Kidney tubule cell (primary cell): ENCODE measurements around the gene ADD3.

Experiments used
- DNase-seq: peaks from one replicate; pipeline ENCODE4 v3.0.0-alpha.2; 2018; ENCODE audit warnings: low spot score

ADD3 gene

DNA sequence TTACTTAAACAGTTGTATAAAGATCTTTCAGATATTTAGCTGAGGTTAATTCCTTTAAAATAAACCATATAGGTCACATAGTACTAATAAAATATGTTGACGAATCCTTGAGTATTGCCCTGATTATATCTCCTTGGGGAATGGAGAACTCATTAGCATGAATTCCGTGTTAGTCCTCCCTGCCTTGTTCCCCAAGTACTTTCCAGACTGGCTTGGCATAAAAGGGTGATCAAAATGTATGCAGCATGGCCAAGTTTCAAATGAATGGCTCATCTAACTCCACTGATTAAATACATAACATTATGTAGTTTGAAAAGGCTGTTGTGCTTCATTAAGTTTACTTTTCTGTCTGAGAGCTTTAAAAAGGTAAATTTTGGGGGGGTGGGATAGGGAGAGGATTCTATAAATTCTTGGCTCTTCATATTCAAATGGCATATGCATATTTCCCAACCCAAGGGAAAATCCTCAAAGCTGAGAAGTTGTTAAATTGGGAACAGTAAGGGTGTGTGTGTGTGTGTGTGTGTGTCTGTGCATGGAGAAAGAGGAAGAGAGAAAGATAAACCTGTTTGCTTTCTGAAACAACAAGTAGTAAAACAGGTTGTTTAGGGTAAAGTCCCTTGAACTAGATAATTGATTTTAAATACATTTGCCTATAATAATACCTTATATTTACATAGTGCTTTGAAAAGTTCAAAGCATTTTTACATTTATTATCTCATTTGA, 4.8 kb upstream of the ADD3 start:
- DNase-seq, result no peak

- DNase-seq, result no peak
Observed at GRCh38 chr10:110003524-110003885, 4.3 kb upstream of the ADD3 start.

- peak; percentile 72 for DNase-seq
Observed at GRCh38 chr10:110005719-110006118, 2.1 kb upstream of the ADD3 start.

- peak; percentile 76 for DNase-seq
Observed at GRCh38 chr10:110006358-110007160, 1.2 kb upstream of the ADD3 start.

GRCh38 chr10:110007161-110007700, 553 bp upstream of the ADD3 start:
- DNase-seq, result peak; percentile 53

- DNase-seq, result peak; percentile 59
Observed at GRCh38 chr10:110008518-110009339, 945 bp downstream of the ADD3 start.

DNA sequence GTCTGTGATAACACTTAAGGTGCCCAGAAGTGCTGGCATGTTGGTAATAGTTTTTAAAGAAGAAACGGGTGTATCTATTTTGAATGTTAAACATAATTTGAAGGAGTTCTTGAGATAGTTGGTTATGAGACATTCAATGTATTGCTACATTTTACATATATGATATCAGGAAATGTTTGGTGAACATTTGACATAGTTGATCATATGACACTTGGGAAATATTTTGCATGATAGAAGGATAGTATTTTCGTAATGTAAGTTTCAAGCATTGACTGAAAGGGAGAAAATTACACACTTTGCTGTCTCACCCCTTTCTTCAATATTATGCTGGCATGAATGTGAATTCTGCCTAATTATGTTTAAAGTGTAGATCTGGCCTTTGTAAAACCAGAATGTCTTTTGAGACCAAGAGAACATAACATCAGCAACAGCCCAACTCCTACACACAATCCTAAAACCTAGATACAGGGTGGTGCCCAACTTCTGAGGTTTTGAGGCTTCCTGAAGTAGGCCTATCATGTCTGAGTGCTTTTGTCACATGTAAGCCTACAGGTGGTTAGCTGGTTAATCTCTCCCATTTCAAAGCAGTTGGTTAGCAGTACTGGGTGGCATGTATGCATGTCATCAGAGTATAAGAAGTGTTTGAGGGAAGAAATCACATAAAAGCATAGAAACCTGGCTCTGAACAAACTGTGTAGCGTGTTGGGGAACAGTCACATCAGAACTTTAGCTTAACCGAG, 2.1 kb downstream of the ADD3 start:
- DNase-seq, result no peak

DNA sequence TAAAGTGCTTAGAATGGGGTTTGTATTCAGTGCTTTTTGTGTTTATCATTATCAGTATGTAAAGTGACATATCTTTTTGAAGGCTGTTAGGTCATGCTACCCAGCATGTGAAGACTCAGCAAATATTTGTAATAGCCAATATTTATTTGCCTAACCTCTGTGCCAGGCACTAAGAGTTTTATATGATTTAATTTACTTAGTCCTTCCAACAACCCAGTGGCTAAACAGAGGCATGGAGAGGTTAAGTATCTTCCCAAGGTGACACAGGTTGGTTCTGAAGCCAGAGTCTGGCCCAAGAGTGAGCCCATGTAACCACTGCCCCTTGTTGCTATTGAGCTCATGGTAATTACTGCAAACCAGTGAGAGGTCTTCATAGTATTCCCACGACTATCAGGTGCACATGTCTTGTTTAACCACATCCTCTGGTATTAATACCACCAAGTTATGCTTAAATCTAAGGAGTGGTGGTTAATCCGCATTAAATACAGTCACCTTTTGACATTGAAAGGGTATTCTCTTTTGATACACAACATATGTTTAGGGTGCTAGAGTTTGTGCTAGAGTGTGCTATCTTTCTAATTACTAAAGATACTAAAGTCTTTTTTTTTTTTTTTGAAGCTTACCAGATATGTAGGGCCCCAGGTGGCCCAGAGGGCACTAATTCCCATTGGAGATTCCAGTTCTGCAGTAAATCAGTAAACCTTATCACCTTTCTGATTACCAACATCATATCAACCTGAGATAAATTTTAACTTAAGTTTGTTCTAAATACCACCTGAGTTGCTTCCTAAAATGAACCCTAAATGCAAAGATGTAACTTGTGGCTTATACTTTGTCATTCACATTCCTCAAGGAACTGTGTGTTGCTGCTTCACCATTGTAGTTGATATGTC, 2.9 kb downstream of the ADD3 start:
- peak; percentile 26 for DNase-seq

DNA sequence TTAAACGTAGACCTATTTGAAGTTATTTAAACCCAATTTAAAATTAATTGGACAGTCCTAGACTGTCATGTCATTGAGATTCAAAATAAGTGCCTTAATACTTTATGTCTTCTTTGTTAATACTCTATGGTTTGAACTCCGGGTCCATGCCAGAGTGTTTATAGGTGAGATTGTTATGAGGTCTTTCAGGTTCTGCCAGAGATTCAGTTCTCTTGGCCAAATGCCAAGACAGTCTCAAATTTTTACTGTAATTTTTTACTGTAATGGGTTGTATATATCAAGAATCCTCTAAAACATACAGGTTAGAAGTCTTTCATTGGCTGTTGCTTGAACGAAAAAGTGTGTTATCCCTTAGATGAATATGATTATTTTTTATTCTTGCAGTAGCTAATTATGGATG, 3.9 kb downstream of the ADD3 start:
- no peak for DNase-seq

GRCh38 chr10:110013630-110014293, 6.0 kb downstream of the ADD3 start:
- peak; percentile 86 for DNase-seq

GRCh38 chr10:110016039-110016438, 8.3 kb downstream of the ADD3 start:
- DNase-seq, result peak; percentile 25

DNA sequence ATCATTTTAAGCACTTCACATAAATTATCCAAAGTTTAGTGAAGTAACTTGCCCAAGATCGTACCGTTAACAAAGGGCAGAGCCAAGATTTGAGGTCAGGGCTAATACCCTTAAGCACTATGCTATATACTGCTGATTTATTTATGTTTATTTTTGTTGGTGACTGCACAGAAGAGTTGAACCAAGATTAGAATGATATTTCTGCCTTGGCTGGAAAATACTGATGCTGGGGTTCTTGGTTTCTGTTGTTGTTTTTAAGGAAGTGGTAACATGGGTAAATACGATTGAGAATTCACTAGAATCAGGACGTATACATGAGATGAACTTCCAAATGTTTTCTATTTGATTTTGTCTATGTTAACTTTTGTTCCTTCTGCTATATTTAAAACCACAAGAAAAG, 9.3 kb downstream of the ADD3 start:
- DNase-seq, result no peak

DNA sequence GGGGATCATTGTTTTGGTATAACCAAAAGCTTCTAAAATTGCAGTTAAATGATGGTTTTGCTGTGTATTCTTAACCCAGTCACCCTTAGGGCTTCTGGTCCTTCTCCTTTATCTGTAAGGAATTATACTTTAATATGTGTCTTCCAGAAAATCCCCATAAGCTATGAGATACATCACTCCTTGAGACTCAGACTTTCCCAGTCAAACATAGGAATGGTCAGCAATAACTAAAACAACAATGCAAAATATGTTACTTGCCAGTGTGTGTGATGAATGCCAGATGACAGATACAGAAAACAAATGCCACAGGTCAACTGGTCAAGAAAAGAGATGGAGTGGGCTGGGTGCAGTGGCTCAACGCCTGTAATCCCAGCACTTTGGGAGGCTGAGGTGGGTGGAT, 10.1 kb downstream of the ADD3 start:
- no peak for DNase-seq

- DNase-seq, result no peak
Observed at GRCh38 chr10:110020265-110020664, 12.5 kb downstream of the ADD3 start.

DNA sequence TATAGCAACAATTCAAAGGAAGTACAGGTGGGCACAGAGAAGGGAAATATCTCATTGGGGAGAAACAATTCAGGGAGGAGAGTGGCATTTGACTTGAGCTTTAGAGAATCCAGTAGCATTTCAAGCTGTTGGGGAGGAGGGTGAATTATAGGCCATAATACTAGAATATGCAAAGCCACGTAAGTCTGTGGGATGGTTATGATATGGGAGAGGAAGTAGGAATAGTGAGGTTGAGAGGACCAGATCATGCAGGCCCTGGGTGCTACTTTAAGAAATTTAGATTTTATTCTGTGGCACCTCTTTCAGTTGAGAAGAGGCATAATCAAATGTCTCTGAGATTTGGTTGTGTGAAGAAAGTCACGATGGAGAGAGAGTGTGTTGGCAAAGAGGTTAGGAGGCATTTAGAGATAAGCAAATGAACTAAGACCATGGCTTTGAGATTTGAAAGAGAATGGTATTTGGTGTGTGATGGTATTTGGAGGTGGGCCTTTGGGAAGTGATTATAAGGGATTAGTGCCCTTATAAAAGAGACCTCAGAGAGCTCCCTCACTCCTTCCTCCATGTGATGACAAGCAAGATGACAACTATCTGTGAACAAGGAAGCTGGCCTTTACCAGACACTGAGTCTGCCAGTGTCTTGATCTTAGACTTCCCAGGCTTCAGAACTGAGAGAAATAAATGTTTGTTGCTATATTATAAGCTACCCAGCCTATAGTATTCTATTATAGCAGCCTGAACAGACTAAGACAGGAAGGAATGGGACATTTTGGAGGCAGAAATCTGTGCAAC, 15.1 kb downstream of the ADD3 start:
- no peak for DNase-seq

- DNase-seq, result no peak
Observed at GRCh38 chr10:110023785-110024465, 16.1 kb downstream of the ADD3 start.

DNA sequence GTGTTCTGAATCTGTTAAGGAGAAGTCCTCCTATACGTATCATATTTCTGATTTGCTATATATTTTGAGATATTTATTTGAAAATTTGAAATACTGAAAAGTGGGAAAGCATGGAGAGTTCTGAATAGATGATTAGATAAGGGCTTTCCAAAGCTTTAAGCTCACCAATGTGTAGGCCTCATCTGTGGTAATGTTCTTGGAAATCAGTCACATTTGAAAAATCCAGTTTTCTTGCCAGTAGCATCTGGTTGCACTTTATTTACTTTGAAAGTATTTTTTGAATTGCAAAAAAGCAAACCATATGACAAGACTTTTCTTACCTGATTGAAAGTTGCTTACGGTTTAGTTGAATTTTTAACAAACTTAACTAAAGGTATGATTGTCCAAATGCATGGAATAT, 21.7 kb downstream of the ADD3 start:
- DNase-seq, result no peak

DNA sequence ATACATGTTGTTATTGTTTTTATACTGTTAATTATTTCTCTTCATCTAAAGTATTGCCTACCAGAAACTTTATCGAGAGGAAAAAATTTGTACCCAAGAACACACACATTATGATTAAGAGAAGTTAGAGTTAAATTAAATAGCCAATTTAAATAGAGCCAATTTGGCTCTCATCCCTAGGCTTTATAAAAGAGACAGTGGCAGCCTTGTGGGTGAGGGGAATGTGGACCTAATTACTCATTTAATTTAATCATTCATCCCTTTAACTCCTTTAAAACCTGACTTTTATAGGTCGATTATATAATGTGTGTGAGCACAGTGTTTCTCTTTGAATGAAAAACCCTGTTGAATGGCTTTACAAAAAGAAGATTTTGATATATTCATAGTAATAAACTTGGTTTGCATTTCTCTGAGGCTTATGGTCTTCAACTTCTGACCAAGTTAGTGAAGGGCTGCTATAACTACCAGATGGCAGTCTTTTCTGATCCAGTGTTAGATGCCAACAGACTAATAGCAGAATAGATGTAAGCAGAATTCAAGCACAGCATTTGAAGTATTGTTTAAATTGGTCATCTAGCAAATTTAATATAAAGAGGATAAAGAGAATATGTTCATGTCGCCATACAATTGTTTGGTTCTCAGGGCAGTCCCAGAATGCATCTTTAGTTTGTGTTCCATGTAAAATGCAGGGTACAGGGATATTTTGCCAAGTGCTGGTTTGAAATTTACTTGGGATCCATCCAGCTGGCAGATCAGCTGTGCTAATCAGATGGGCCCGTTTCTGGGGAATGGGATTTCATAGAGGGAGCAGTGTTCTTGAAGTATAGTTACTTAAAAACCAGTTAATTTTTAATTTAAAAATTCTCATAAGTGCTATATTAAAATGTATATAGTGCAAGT, 25.3 kb downstream of the ADD3 start:
- DNase-seq, result no peak
